ENCODE measurements around the gene XRCC4. TPM values are rescaled to one million over a fixed set of nuclear protein-coding genes. Genes with fewer than 3 reads are reported as not detected.

XRCC4 gene
- polyA plus RNA-seq, 1 donor, result 8.5 TPM

- WGBS (ENCODE audit: insufficient coverage, low lambda C conversion rate), result no CpG with 5 or more reads among the region's 7 CpGs
- no peaks in the 10 kb centered on the region for H3K4me1 ChIP-seq (ENCODE audit: control insufficient read depth, insufficient read depth, low read length)
- no peak for DNase-seq
- H3K4me3 ChIP-seq (ENCODE audit: low read length), result no peak overlapping the region
- H3K36me3 ChIP-seq (ENCODE audit: control insufficient read depth, insufficient read depth, low read length), result no peaks in the 10 kb centered on the region
- no peaks in the 10 kb centered on the region for H3K27me3 ChIP-seq (ENCODE audit: control insufficient read depth, insufficient read depth, low read length)
- no peak overlapping the region for H3K27ac ChIP-seq (ENCODE audit: low read length)
- peaks cover 5% of the 10 kb centered on the region for H3K9me3 ChIP-seq (ENCODE audit: control insufficient read depth, low read depth, low read length)
These were observed 208.5 kb downstream of the XRCC4 start for GRCh38 chr5:83285661-83286398.

GRCh38 chr5:83294246-83294645 is 216.9 kb downstream of the XRCC4 start:
- no peak overlapping the region for H3K27ac ChIP-seq (ENCODE audit: low read length)
- H3K4me1 ChIP-seq (ENCODE audit: control insufficient read depth, insufficient read depth, low read length), result no peaks in the 10 kb centered on the region
- no peaks in the 10 kb centered on the region for H3K27me3 ChIP-seq (ENCODE audit: control insufficient read depth, insufficient read depth, low read length)
- no peak for DNase-seq
- H3K9me3 ChIP-seq (ENCODE audit: control insufficient read depth, low read depth, low read length), result peaks cover 2% of the 10 kb centered on the region
- H3K4me3 ChIP-seq (ENCODE audit: low read length), result no peak overlapping the region
- H3K36me3 ChIP-seq (ENCODE audit: control insufficient read depth, insufficient read depth, low read length), result no peaks in the 10 kb centered on the region
- 79% methylated on average over 1 of the region's 2 CpGs for WGBS (ENCODE audit: insufficient coverage, low lambda C conversion rate)

DNA sequence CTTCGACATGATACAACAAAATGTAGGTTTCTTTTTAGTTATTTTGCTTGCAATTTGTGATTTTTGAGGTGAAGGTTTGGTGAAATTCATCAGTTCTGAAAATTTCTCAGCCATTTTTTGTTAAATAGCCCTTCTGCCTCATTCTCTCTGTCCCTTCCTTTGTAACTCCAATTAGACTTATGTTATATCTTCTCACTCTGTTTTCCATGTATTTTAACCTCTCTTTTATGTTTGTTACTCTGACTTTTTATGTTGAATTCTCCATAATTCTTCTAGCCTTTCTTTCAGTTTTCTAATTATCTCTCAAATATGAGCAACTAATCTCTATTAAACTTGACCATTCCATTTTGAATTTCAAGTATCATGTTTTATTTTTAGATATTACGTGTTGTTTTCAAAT is 222.0 kb downstream of the XRCC4 start:
- no peak for DNase-seq
- Histone ChIP-seq H3K36me3 (ENCODE audit: control insufficient read depth, insufficient read depth, low read length) (no peaks in the 10 kb centered on the region), H3K4me3 (ENCODE audit: low read length) (no peak overlapping the region), H3K27ac (ENCODE audit: low read length) (no peak overlapping the region), H3K27me3 (ENCODE audit: control insufficient read depth, insufficient read depth, low read length) (no peaks in the 10 kb centered on the region), H3K4me1 (ENCODE audit: control insufficient read depth, insufficient read depth, low read length) (no peaks in the 10 kb centered on the region), H3K9me3 (ENCODE audit: control insufficient read depth, low read depth, low read length) (peaks cover 4% of the 10 kb centered on the region)
- 100% methylated on average over 1 of the region's 2 CpGs for WGBS (ENCODE audit: insufficient coverage, low lambda C conversion rate)

GRCh38 chr5:83306572-83307241 is 229.4 kb downstream of the XRCC4 start:
- Histone ChIP-seq H3K4me3 (ENCODE audit: low read length) (no peak overlapping the region), H3K27ac (ENCODE audit: low read length) (no peak overlapping the region), H3K9me3 (ENCODE audit: control insufficient read depth, low read depth, low read length) (no peaks in the 10 kb centered on the region), H3K4me1 (ENCODE audit: control insufficient read depth, insufficient read depth, low read length) (no peaks in the 10 kb centered on the region), H3K27me3 (ENCODE audit: control insufficient read depth, insufficient read depth, low read length) (no peaks in the 10 kb centered on the region), H3K36me3 (ENCODE audit: control insufficient read depth, insufficient read depth, low read length) (no peaks in the 10 kb centered on the region)
- WGBS (ENCODE audit: insufficient coverage, low lambda C conversion rate), result 40% methylated on average over 2 of the region's 3 CpGs
- no peak for DNase-seq

- no peaks in the 10 kb centered on the region for H3K36me3 ChIP-seq (ENCODE audit: control insufficient read depth, insufficient read depth, low read length)
- no peak for DNase-seq
- no peak overlapping the region for H3K27ac ChIP-seq (ENCODE audit: low read length)
- WGBS (ENCODE audit: insufficient coverage, low lambda C conversion rate), result 94% methylated on average over 2 of the region's 2 CpGs
- no peaks in the 10 kb centered on the region for H3K4me1 ChIP-seq (ENCODE audit: control insufficient read depth, insufficient read depth, low read length)
- no peak overlapping the region for H3K4me3 ChIP-seq (ENCODE audit: low read length)
- H3K9me3 ChIP-seq (ENCODE audit: control insufficient read depth, low read depth, low read length), result no peaks in the 10 kb centered on the region
- no peaks in the 10 kb centered on the region for H3K27me3 ChIP-seq (ENCODE audit: control insufficient read depth, insufficient read depth, low read length)
These were observed 235.3 kb downstream of the XRCC4 start for GRCh38 chr5:83312663-83313062.

GRCh38 chr5:83313436-83313835 is 236.1 kb downstream of the XRCC4 start:
- 100% methylated on average over 1 of the region's 2 CpGs for WGBS (ENCODE audit: insufficient coverage, low lambda C conversion rate)
- Histone ChIP-seq H3K4me1 (ENCODE audit: control insufficient read depth, insufficient read depth, low read length) (no peaks in the 10 kb centered on the region), H3K36me3 (ENCODE audit: control insufficient read depth, insufficient read depth, low read length) (no peaks in the 10 kb centered on the region), H3K4me3 (ENCODE audit: low read length) (no peak overlapping the region), H3K27me3 (ENCODE audit: control insufficient read depth, insufficient read depth, low read length) (no peaks in the 10 kb centered on the region), H3K27ac (ENCODE audit: low read length) (no peak overlapping the region), H3K9me3 (ENCODE audit: control insufficient read depth, low read depth, low read length) (no peaks in the 10 kb centered on the region)
- DNase-seq, result no peak

DNA sequence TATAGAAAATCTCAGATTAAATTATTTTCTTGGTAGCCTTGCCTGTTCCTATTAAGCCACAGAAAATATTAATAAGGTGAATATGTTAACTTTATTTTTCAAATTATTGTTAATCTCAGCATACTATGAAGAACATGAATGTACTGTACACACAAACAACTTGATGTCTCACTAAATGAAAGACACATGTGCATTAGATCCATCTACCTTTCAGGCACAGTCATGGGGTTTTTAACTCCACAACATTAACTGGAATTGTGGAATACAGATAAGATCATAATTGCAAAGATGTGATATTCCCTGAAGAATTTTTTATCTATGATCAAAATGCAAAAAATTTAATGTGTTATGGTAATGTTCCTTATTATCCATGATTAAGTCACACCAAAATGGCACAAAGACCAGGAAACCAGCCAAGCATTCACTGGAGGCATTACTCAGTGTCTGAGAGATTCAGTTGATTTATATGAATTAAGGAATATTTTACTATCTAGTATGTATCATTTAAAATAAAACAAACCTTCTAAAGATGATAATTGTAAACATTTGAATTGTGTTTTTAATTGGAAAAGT is 244.2 kb downstream of the XRCC4 start:
- H3K9me3 ChIP-seq (ENCODE audit: control insufficient read depth, low read depth, low read length), result no peaks in the 10 kb centered on the region
- H3K4me3 ChIP-seq (ENCODE audit: low read length), result no peak overlapping the region
- no peaks in the 10 kb centered on the region for H3K36me3 ChIP-seq (ENCODE audit: control insufficient read depth, insufficient read depth, low read length)
- no peaks in the 10 kb centered on the region for H3K27me3 ChIP-seq (ENCODE audit: control insufficient read depth, insufficient read depth, low read length)
- no peak for DNase-seq
- H3K27ac ChIP-seq (ENCODE audit: low read length), result no peak overlapping the region
- H3K4me1 ChIP-seq (ENCODE audit: control insufficient read depth, insufficient read depth, low read length), result no peaks in the 10 kb centered on the region

DNA sequence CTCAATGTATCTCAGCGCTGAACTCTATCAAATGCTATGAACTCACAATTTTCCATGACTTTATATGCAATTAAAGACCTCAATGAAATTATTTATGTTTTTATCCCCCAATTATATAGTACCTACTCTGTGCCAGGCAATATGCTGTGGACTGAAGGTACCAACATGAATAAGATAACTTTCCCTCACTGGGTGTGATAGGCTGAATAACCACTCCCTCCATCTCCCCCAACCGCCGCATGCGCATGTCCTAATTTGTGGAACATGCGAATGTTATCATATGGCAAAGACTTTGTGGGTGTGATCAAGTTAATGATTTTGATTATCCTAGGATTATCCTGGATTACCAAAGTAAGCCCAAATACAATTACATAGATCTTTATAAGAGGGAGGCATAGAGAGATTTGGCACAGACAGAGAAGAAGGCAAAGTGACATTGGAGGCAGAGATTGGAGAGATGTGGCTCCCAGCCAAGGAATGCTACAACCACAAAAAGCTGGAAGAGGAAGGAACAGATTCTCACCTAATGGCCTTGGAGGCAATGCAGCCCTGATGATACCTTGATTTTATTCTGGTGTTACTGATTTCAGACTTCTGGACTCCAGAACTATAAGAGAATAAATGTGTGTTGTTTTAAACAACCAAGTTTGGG is 245.1 kb downstream of the XRCC4 start:
- no peaks in the 10 kb centered on the region for H3K9me3 ChIP-seq (ENCODE audit: control insufficient read depth, low read depth, low read length)
- 60% methylated on average over 1 of the region's 5 CpGs for WGBS (ENCODE audit: insufficient coverage, low lambda C conversion rate)

DNA sequence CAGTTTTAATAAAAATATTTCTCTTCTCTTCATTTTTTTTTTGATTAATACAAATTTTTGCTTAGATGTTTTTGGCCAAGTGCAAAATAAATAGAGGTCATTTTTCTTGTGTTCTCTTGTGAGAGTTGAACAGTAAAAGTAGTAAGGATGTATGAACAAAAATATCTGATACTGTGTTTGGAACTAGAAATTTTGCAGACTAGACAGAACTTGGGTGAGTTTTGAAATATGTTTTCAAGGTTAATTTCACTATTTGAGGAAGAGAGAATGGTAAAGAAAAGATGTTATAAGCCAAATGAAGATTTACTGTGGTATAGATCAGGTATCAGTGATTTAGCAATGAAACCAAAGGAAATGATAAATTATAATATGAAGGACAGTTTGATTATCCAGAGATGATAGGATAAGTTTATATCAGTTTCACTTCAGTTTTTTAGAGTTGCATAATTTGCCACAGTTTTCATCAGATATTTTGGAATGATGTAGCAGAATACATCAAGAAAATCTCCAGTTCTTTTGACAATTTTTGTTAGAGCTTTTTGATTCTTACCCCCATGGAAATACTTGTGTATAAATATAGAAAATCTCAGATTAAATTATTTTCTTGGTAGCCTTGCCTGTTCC is 246.3 kb downstream of the XRCC4 start:
- Histone ChIP-seq H3K27me3 (ENCODE audit: control insufficient read depth, insufficient read depth, low read length) (no peaks in the 10 kb centered on the region), H3K36me3 (ENCODE audit: control insufficient read depth, insufficient read depth, low read length) (no peaks in the 10 kb centered on the region), H3K4me3 (ENCODE audit: low read length) (no peak overlapping the region), H3K9me3 (ENCODE audit: control insufficient read depth, low read depth, low read length) (no peaks in the 10 kb centered on the region), H3K4me1 (ENCODE audit: control insufficient read depth, insufficient read depth, low read length) (no peaks in the 10 kb centered on the region), H3K27ac (ENCODE audit: low read length) (no peak overlapping the region)
- no peak for DNase-seq

More for the DNA sequence above, 245.1 kb downstream of the XRCC4 start:
- Histone ChIP-seq H3K27me3 (ENCODE audit: control insufficient read depth, insufficient read depth, low read length) (no peaks in the 10 kb centered on the region), H3K4me1 (ENCODE audit: control insufficient read depth, insufficient read depth, low read length) (no peaks in the 10 kb centered on the region), H3K27ac (ENCODE audit: low read length) (no peak overlapping the region), H3K4me3 (ENCODE audit: low read length) (no peak overlapping the region), H3K36me3 (ENCODE audit: control insufficient read depth, insufficient read depth, low read length) (no peaks in the 10 kb centered on the region)
- DNase-seq, result no peak

- 80% methylated on average over 1 of the region's 2 CpGs for WGBS (ENCODE audit: insufficient coverage, low lambda C conversion rate)
- DNase-seq, result no peak
- Histone ChIP-seq H3K4me3 (ENCODE audit: low read length) (no peak overlapping the region), H3K9me3 (ENCODE audit: control insufficient read depth, low read depth, low read length) (no peaks in the 10 kb centered on the region), H3K36me3 (ENCODE audit: control insufficient read depth, insufficient read depth, low read length) (no peaks in the 10 kb centered on the region), H3K27ac (ENCODE audit: low read length) (no peak overlapping the region), H3K4me1 (ENCODE audit: control insufficient read depth, insufficient read depth, low read length) (no peaks in the 10 kb centered on the region), H3K27me3 (ENCODE audit: control insufficient read depth, insufficient read depth, low read length) (no peaks in the 10 kb centered on the region)
These were observed 254.5 kb downstream of the XRCC4 start for GRCh38 chr5:83331842-83332241.

All from large intestine (tissue), 3 donors.